Stimulated activated naive CD4-positive, alpha-beta T cell (primary cell): ENCODE data around the gene ZRANB1.
"Not testable (repeated sequence)": the region's sequence is repeated elsewhere in the genome, so short reads cannot be mapped to it uniquely, and the experiment has no call there.

Source experiments
- DNase-seq, 6 experiments: peaks; one replicate each; lab custom pipeline; 2025; lab: John Stamatoyannopoulos, UW

ZRANB1 gene

DNA sequence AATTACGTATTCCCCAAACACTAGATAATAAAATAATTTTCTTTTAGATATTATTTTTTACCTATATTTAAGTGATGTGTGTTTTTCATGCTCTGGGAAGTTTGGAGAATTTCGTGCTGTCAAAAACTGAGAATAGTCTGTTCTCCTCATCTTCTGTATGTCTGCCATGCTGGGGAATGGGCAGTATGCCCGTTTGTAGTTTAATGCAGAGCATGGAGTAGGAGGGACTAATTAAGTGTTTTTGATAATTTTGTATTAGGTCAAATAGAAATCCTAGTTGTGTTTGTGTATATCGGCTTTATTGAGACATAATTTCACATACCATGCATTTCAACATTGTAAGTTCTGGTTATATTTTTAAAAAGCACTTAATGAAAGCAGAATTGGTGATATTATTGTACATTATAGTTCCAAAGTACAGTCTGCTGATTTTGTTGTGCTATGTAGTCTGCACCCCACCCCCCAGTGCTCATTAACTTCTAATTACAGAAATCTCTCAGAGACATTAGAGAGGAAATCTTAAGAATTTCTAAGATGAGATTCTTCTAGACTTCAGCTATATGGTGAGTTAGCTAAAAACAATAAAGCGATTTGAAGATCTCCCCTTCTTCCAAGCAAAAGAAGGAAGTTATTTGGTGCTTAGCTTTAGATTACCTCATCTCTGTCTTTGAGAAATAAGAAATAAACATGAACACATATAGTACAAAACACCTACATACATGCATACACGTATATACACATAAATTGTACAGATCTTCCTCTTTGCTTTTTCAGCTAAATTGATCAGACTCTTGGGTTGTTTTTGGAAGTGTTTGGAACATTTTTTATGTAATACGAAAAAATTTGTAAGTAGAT lies 22.2 kb downstream of the ZRANB1 start:
- DNase-seq: no peak

DNA sequence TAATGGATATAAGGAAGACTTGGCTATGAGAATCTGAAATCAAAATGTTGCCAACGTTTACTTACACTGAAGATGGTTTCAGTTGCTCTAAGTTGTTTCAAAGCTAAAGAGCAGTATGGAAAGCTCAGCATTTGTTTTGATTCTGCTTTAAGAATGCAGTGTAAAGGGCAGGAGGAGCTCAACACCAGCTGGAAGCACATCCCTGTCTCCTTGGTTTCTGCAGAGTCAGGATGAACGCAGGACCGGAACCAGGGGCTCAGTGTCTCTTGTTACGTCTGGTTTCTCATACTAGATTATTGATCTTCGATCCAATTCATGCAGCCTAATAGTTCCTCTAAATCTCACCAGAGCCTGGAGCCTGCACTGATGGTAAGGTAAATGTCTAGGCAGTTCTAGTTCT lies 24.1 kb downstream of the ZRANB1 start:
- DNase-seq: no peak

DNA sequence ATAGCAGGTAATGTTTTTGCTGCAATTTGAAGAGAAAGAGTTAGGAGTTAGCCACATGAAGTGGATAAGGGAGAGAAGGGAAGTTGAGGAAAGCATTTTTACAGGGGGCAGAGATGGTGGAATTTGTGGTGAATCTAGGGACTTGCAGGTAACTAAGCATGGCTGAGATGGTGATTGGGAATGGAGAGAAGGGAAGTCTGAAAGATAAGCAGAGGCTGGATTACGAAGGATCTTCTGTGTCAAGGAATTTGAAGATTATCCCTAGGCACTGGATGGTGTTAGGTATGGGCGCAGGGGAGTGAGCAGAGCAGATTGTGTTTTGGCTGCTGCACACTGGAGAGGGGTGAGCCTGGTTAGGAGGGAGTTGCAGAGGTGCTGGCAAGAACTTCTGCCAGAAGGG lies 25.3 kb downstream of the ZRANB1 start:
- DNase-seq: no peak

DNA sequence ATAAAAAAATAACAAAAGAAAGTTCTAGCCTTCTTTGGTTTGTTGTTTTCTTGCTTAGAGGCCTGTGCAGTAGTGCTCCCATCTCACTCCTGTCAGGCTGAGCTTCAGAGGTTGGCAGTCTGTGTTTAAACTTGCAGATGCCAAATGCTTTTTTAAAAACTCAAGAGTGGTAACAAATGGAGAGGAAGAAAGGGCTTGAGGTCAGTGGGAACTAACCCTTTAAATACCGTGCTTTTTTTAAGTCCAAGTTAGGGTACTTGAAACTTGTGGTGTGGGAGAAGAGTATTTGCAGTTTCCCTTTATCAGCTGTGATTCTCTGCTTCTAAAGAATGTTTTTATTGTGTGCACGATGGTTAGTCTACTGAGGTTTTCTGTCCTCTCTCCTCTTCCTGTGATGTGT lies 29.4 kb downstream of the ZRANB1 start:
- no peak for DNase-seq

DNA sequence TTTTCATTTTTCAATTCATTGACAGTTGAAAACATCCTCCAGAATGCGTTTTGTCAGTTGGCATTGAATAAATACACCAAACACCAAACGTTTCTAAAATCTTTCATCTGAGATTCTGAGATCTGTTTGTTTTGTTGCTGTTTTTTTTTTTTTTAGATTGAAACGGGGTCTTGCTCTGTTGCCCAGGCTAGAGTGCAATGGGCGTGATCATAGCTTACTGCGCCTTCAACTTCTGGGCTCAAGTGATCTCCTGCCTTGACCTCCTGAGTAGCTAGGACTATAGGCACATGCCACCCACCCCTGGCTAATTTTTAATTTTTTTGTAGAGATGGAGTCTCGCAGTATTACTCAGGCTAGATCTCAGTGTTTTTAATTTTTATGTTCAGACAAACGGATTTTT lies 30.7 kb downstream of the ZRANB1 start:
- DNase-seq: no peak

DNA sequence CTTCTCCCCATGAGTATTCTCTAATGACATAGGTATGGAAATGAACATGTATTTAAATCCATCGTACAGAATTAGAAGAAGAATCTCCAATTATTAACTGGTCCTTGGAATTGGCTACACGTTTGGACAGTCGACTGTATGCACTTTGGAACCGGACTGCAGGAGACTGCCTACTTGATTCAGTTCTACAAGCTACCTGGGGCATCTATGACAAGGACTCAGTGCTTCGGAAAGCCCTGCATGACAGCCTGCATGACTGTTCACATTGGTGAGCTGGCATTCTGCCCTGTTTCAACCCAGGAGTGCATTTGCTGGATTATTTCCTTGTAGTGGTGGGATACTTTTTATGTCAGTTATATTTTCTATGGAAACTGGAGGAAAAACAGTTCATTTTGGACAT lies 32.2 kb downstream of the ZRANB1 start:
- DNase-seq: no peak

DNA sequence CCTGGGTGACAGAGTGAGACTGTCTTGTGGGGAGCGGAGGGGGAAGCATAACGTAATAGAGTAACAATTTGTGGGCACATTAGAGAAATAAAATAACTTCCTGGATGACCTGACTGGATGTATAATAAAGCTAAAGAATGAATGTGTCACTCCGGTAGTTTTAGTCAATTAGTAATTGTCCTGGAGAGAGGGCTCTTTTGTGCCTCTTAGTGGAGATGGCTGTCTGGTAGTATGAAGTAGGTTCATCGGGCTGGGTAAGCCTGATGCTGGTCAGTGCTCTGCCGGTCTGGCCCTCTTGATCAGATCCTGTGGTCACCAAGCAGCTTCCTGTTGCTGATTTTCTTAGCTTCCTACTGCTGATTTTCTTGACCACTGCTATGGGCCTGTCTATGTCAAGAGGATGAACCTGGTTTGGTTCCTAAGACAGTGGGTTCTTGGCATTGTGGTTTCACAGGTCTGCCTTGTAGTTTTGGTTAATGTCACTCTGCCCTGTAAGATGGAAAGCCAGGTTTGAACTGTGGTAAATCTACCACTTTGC lies 34.1 kb downstream of the ZRANB1 start:
- no peak for DNase-seq

DNA sequence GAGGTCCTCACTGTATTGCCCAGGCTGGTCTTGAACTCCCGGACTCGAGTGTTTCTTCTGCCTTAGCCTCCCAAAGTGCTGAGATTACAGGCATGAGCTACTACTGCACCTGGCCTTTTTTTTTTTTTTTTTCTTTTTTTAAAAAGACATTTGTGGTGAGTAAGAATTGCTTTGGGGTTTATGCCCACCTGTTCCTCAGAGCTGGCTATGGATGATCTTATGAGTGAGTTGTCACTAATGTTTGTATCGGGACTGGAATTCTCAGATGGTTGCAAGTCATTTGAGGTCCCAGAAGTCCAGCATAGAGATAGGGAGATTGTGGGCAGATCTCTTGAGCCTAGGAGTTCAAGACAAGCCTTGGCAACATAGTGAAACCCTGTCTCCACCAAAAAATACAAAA lies 35.2 kb downstream of the ZRANB1 start:
- no peak for DNase-seq

DNA sequence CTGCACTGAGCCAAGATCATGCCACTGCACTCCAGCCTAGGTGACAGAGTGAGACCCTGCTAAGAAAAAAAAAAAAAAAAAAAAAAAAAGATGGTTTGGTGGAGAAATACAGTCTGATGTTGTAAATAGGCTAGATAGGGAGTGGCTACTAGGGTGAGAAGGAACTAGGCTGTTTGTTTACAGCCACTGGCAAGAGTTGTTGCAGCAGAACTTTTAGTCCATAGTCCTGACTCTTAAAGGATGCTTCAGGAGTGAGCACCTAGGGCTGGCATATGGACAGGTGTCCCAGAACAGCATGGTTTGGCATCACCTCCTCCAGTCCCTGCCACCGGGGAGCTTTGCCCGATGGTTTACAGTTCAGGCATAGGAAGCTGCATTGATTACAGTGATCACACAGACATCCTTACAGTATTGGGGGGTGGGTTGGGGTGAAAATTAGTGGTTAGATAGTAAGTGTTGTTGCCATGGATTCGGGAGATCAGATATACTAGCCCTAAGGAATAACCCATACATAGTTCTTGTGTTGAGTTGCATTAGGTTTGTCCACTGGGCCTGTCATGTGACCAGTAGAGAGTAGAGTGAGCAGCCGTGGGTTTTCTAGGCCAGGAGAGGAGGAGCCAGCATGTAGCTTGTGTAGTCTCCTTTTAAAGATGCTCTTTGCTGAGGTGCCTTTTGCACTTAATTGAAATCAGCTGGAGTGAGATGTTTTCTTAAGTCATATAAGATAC lies 35.9 kb downstream of the ZRANB1 start:
- no peak for DNase-seq

DNA sequence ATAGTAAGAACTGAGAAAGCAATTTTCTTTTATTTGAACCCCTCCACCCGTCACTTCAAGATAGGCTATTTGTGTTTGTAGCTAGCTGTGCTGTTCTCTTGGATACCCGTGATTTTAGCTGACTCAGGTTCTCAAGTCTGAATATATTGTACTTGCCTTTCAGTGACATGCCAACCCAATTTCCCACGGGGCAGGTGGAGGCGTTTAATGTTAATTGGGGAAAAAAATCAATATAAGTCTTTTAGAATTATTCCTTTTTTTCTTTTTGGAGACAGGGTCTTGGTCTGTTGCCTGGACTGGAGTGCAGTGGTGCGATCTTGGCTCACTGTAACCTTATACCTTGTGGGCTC lies 36.4 kb downstream of the ZRANB1 start:
- DNase-seq: no peak

DNA sequence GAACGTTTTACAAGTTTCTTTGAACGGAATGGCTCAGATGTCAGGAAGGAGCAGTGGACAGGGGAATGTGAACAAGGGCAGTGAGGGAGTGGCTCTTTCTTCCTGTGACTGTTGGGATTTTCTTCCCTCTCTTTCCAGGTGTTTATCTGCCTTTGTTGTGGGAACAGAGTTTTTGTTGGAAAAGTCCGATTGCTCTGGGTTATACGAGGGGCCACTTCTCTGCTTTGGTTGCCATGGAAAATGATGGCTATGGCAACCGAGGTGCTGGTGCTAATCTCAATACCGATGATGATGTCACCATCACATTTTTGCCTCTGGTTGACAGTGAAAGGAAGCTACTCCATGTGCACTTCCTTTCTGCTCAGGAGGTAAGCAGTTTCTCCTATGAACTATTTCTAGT lies 41.4 kb downstream of the ZRANB1 start:
- no peak for DNase-seq

DNA sequence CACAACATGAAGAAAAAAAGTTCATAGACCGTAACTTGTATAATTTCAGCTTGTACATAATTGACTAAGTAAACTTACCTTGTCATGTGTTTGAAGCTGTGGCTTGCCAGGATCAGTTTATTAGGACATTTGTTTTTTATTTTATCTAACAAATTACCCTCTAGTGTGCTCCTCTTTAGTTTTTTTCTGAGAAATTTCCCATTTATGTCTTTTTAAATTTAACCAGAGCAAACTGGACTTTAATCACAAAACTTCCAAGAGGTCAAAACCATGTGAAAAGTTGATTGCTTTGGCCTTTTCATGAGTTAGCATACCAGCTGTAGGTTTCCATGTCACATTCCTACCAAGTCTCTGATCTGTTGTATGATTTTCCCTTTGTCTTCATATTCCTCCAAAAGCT lies 42.5 kb downstream of the ZRANB1 start:
- no peak for DNase-seq

DNA sequence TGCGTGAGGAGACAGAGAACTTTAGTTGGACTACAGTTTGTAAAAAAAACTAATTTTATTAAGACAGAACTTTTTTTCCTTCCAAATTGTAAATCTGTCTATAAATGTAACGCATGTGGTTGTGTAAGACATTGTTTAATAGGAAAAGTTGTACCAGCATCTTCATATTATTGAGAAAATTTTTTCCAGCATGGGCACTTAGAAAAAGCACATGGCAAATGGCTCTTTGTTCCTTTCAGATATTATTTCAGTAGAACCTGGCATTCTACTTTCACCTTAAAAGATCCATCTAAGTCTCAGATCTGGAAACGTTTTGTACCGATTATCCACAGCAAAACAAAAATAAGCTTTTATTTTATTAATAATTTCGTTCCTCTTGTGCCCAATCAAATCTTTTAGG lies 43.2 kb downstream of the ZRANB1 start:
- DNase-seq: no peak

DNA sequence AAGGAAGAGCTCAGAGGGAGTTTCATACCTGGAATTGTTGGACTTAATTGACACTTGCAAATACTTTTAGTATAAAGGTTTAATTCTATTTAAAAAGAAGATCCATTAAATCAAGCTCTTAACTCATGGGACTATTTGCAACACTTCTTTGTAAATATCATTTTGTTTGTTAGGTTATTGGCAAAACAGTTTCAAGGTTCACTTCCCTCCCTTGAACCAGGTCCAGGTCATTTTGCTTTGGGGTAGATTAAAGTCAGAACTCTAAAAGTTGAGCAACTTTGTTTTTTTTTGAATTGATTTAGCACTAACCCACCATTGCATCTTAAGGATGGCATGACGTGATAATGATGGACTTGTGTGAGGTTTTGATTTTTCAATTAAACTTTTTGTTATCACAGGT lies 45.9 kb downstream of the ZRANB1 start:
- DNase-seq: no peak

DNA sequence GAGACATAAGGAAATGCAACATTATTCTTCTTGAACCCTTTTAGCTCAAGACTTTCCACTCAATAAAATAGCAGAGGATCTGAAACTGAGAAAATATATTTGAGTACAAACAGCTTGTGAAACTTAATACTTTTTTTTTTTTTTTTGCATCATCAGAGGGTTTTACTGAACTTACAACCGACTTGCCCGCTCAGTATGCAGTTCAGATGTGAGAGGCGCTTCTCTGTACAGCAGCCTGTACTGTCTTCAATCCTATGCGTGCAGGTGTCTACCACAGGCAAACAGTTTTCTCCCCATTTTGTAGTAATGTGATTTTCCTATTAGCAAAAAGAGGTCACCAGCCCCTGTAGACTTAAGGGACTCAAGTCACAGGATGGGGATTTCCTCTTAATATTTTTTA lies 46.8 kb downstream of the ZRANB1 start:
- DNase-seq: not testable (repeated sequence)

DNA sequence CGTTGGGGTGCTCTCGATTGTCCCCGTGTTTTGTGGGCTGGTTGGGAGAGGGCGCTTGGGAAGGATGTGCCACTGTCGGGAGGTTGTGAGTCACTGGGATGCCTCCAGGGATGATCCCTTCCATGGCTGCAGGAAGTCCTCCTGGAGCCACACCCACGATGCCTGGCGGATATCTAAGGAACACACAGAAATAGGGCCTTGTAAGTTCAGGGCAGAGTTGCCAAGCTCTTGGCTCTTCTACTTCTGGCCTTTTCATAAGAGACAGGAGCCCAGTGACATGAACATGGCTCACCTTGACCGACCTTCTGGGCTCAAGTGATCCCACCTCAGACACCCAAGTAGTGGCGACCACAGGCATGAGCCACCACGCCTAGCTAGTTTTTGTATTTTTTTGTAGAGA lies 47.6 kb downstream of the ZRANB1 start:
- no peak for DNase-seq

DNA sequence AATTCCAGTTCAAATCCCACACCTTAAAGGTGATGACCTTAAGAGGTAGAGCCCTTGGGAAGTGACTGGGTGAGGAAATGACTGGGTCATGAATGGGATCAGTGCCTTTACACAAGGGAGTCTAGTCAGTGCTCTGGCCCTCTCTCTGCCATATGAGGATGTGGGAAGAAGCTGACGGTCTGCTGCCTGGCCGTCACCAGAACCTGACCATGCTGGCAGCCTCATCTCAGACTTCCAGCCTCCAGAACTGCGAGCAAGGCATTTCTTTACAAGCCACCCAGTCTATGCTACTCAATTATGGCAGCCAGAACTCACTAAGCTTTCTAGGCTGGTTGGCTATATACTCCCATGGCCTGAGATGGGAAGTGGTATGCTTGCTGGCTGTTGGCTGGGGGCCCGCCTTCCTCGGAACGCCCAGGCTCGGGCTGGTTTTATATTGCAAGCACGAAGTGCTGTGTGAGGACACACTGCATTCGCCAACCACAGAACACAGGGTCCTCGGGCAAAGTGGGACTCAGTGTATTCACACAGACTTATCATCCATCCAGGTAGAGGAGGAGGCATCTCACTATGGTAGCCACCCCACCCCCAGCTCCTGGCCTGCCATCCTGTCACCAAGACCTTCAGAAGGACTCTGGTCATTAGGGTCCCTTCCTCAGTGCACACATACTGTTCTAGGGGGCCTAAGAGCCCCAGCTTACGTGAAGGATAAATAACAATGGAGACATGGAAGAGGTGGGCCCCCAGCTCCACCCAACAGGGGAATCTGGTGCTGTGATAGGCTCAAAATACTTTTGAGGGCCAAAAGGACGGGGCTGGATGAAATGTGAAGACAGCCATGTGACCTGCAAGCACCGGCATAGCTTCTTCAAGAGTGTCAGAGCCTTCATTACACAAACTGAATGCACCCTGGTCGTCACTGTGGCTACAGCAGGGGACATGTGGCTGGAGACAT lies 49.0 kb downstream of the ZRANB1 start:
- no peak for DNase-seq

DNA sequence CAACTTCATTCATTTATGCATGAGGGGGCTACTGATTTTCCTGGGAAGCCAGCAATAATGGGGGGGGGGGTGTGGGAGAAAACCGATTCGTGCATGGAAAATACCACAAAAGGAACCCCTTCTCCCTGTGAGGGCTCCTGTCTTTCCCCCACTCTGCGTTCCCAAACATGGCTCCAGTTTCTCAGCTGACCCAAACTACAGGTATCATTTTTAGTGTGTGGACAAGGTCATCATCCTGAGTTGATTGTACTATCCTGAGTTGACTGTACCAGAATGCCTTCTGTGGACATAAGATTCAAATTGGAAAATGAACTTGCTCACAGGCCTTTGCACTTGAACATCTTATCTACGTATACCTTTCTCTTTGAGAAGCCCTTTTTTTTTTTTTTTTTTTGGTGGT lies 49.9 kb downstream of the ZRANB1 start:
- DNase-seq: no peak

DNA sequence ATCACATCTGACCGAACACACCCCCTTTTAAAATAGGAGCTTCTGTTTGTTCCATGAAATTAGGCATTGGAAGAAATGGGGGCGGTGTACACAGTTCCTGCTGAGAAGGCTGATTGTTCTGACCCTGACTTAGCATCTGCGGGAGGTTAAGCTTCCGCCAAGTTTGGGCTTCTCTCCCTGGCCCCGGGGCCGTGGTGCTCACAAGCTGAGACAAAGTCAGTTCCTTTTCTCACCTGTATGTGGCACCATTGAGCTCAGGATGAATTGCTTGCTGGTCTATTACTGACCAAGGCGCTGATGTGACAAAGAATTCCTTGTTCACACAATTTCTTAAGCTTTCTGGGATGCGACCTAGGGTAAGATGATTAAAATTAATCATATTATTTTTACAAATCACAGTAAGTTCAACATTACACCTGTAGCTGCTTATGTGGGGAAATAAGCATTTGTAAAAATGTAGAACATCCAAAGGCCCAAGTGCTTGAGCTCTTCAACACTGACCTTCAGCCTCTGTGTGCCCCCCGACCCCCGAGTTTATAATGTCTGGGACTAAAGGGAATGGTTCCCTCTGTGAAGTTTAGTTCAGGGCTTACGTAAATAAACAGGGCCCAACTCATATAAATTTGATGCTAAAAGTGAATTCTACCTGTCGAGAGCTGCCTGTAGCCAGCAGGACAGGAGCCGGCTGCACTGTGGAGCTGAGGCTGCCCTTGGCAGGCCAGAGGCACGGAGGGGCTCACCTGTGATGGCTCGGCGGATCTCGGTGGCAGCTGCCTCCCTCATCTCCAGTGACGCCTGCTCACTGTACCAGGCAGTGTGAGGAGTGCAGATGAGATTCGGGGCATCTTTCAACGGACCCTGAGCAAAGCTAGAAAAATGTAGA lies 50.8 kb downstream of the ZRANB1 start:
- DNase-seq: no peak

DNA sequence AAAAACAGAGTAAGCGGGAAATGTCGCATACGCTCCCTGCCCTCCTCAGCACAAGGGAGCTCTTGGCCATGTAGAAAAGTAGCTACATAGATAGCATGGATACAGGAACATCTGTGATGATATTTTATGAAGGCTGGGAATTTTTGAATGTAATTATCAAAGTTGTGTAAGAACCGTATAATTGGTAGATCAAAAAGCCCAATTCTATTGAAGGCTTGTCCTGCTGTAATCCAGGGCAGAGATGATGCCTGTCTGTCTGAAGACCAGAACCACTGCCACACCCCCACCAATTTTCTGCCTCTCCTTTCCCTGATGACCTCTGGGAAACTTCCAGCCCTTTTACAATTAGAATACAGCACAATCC lies 51.4 kb downstream of the ZRANB1 start:
- DNase-seq: no peak

DNA sequence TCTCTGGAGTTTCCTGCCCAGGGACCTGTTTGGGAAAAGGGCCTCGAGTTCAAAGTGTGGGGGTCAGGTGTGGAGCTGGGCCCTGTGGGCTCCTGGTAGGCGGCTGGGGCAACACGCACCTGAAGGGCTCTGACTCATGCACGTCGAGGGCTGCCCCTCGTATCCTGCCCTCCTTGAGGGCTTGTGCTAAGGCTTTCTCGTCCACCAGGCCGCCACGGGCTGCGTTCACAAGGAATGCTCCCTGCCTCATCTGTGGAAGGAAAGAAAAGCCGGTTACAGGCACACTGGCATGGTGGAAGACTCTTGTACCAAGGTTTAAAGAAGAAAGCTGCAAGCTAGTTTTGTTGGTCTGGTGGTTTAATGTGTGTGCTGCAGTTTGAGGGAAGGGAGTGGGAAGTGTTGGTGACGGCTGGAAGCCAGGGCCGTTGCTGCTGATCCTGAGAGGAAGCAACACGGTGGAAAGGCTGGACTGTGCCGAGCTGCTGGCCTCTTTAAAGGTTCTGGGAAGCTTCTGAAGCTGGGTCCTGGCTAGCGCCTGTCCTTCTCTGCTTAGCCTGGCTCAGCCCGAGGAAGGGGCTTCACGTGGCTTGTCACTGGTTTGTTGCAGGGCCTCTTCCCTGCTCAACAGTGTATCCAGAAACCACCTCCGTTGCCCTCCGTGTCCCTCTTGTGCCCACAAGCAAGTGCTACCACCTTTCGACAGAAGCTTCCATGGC lies 52.0 kb downstream of the ZRANB1 start:
- no peak for DNase-seq
